Upper lobe of left lung (tissue), 4 donors: ENCODE results near the gene AOC1.

ENCODE experiments used
- POLR2AphosphoS5 ChIP-seq, 2 donors: sonication (generic); formaldehyde crosslinking; IDR thresholded peaks; one replicate each; pipeline ENCODE4 v1.5.1; 2017; ENCODE audit warnings: antibody characterized with exemption in 2 of 2
- TF ChIP-seq, protein P1 (sequence below), 6 experiments: fragments of 450-650 bp in 4 of 6; fragments of 200-600 bp in 2 of 6; sonication (generic) in 2 of 6; IDR thresholded peaks; one replicate each; pipeline ENCODE4 v1.5.1; 2016 to 2019; ENCODE audit warnings: antibody characterized with exemption in 6 of 6

DNA sequence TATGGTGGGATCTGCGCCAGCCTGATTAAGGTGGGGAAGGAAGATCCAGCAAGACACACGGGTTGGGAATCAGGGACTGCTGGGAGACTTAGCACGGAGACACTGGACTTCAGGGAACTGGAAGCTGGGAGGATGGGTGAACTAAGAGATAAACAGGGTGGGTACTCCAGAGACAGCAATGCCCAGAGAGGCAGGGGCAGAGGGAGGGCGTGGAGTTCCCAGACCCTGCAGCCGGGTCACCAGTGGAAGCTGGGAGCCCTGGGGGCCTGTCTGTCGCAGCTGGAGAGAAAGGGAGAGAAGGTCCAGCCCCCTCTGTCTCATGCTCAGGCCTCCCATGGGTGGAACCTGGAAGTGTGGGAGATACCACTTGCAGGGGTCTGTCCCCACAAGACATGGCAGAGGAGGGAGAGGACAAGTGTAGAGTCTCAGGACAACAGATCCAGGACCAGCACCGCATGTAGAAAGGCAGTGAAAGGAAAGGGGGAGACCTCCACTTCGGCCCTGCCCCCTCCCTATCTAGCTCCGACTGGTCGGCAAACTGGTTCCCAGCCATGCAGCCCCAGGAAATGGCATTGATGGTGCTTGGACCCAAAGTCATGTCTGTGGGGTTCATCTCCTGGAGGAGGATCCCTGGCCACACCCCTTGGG is 44.4 kb downstream of the AOC1 start:
- TF ChIP-seq POLR2AphosphoS5 (IDR thresholded peaks at IDR 0.05) = no peak
- TF ChIP-seq, protein P1, sequence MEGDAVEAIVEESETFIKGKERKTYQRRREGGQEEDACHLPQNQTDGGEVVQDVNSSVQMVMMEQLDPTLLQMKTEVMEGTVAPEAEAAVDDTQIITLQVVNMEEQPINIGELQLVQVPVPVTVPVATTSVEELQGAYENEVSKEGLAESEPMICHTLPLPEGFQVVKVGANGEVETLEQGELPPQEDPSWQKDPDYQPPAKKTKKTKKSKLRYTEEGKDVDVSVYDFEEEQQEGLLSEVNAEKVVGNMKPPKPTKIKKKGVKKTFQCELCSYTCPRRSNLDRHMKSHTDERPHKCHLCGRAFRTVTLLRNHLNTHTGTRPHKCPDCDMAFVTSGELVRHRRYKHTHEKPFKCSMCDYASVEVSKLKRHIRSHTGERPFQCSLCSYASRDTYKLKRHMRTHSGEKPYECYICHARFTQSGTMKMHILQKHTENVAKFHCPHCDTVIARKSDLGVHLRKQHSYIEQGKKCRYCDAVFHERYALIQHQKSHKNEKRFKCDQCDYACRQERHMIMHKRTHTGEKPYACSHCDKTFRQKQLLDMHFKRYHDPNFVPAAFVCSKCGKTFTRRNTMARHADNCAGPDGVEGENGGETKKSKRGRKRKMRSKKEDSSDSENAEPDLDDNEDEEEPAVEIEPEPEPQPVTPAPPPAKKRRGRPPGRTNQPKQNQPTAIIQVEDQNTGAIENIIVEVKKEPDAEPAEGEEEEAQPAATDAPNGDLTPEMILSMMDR (IDR thresholded peaks at IDR 0.05) = no peak
